Central memory CD8-positive, alpha-beta T cell (primary cell): Measurements from ENCODE around the gene SNTN.
"Not testable (repeated sequence)": the region's sequence is repeated elsewhere in the genome, so short reads cannot be mapped to it uniquely, and the experiment has no call there.

Source experiments
- ATAC-seq: fragments of 150-1000 bp; cut with Tn5 transposase; replicated peaks from 2 replicates; pipeline ENCODE4 v1.10.0; 2022; ENCODE audit warnings: mild to moderate bottlenecking, moderate FRiP score, moderate number of reproducible peaks; ENCODE audit not compliant: poor library complexity, severe bottlenecking; ENCODE audit errors: extremely low read depth
- DNase-seq, 2 donors: peaks; one replicate each; pipeline ENCODE4 v3.0.0; 2021; ENCODE audit warnings: low spot score in 2 of 2
- H3K27ac Mint-ChIP-seq: one replicate; pipeline ENCODE4 v1.8.0; 2022; ENCODE audit warnings: low read depth, mild to moderate bottlenecking, moderate library complexity, mixed read lengths
- H3K27me3 Mint-ChIP-seq: one replicate; pipeline ENCODE4 v1.8.0; 2022; ENCODE audit warnings: mixed read lengths
- H3K36me3 Mint-ChIP-seq: one replicate; pipeline ENCODE4 v1.8.0; 2022; ENCODE audit warnings: mild to moderate bottlenecking, moderate library complexity, mixed read lengths; ENCODE audit not compliant: insufficient read depth
- H3K4me1 Mint-ChIP-seq: one replicate; pipeline ENCODE4 v1.8.0; 2022; ENCODE audit warnings: mixed read lengths
- H3K4me3 Mint-ChIP-seq: one replicate; pipeline ENCODE4 v1.8.0; 2022; ENCODE audit warnings: mild to moderate bottlenecking, moderate library complexity, mixed read lengths
- H3K9me3 Mint-ChIP-seq: one replicate; pipeline ENCODE4 v1.8.0; 2022; ENCODE audit warnings: mixed read lengths

SNTN gene

DNA sequence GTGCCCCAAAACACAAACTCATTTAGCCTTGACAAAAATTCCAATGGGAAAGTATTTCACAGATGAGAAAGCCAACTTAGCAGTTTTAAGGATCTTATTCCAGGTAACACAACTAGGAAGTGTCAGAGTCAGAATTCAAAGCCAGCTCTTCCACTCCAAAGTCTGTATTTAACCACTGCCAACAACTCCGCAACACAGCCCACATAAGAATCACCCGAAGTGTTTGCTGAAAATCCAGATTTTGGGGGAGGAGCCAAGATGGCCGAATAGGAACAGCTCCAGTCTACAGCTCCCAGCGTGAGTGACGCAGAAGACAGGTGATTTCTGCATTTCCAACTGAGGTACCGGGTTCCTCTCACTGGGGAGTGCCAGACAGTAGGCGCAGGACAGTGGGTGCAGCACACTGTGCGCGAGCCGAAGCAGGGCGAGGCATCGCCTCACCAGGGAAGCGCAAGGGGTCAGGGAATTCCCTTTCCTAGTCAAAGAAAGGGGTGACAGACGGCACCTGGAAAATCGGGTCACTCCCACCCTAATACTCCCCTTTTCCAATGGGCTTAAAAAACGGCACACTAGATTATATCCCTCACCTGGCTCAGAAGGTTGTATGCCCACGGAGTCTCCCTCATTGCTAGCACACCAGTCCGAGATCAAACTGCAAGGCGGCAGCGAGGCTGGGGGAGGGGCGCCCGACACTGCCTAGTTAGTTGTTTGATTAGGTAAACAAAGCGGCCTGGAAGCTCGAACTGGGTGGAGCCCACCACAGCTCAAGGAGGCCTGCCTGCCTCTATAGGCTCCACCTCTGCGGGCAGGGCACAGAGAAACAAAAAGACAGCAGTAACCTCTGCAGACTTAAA lies 7.3 kb upstream of the SNTN start:
- H3K4me1 Mint-ChIP-seq, H3K27me3 Mint-ChIP-seq, DNase-seq, H3K9me3 Mint-ChIP-seq, ATAC-seq, H3K4me3 Mint-ChIP-seq, H3K36me3 Mint-ChIP-seq, H3K27ac Mint-ChIP-seq: not testable (repeated sequence)

DNA sequence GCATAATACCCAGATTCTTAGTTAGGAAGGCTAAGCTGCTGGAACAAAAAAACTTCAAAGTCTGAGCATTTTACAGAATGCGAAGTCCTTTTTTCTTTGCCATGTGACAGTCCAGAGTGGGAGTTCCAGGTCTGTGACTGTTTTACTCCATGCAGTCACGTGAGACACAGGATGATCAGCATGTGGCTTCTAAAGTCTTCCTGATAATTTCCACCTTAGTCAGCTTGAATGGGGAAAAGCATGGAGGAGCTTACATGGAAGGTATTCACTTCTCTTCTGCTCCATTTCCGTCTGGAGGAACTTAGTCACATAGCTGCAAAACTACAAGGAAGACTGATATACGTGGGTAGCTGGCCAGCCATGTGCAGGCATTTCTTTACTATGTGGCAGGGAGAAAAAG lies 1.7 kb downstream of the SNTN start:
- no peak overlapping the region for H3K27ac Mint-ChIP-seq
- no peaks in the 10 kb centered on the region for H3K9me3 Mint-ChIP-seq
- DNase-seq (no peak), ATAC-seq (no peak)
- no peaks in the 10 kb centered on the region for H3K4me1 Mint-ChIP-seq
- H3K36me3 Mint-ChIP-seq, result no peaks in the 10 kb centered on the region
- H3K4me3 Mint-ChIP-seq, result no peak overlapping the region
- no peaks in the 10 kb centered on the region for H3K27me3 Mint-ChIP-seq

DNA sequence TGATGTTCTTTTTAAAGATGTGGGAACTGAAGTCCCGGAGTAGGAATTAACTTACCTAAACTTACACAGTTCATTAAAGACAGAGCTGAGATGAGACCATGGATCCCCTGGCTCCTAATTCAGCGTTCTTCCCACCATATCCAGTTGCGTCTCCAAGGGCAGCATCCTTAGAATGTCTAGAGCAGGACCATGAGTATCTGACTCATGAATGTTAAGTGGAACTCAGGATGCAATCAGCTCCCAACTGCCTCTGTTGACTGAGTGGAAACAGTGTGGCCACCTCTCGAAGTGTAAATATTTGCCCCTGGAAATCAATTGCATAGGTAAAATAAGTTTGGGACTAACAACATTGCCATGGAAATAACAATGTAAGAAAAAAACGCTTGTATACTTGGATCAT lies 2.5 kb downstream of the SNTN start:
- H3K36me3 Mint-ChIP-seq, result no peaks in the 10 kb centered on the region
- H3K4me3 Mint-ChIP-seq, result no peak overlapping the region
- no peaks in the 10 kb centered on the region for H3K27me3 Mint-ChIP-seq
- no peaks in the 10 kb centered on the region for H3K4me1 Mint-ChIP-seq
- ATAC-seq (no peak), DNase-seq (no peak)
- no peaks in the 10 kb centered on the region for H3K9me3 Mint-ChIP-seq
- H3K27ac Mint-ChIP-seq, result no peak overlapping the region

DNA sequence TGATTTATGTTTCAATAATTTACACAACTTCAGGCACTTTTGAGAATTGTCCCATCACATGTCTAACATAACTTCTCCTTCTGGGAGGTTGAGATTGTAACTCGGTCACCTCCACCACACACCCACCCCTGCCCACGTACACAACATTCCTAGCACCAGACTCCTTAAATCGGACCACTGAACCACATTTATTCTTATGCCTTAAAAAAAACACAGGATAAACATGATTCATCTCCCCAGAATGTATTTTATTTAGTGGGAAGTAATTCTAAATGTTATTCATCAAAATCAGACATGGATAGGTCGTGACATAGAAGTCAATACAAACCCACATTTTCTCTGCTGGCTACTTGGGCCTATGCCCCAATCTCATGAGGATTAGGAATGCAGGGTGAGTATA lies 3.0 kb downstream of the SNTN start:
- Mint-ChIP-seq H3K4me1 (no peaks in the 10 kb centered on the region), H3K4me3 (no peak overlapping the region), H3K9me3 (no peaks in the 10 kb centered on the region), H3K27ac (no peak overlapping the region), H3K27me3 (no peaks in the 10 kb centered on the region), H3K36me3 (no peaks in the 10 kb centered on the region)
- ATAC-seq, result no peak
- no peak for DNase-seq

DNA sequence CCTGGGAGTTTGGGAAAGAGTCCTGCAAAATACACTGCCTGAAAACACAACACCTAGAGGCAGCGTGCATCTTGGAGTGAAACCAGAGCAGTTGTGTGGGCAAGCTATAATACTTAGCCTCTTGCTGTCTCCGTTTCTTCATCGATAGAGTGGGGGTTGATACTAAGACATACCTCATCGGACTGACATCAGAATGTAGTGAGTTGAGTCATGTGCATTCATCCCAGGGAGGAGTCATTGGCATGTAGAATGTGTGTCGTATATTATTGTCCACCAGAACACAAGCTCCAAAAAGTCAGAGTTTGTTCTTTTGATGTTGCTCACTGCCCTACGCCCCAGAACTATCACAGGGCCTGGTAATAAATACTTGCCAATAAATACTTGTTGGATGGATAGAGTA lies 4.3 kb downstream of the SNTN start:
- Mint-ChIP-seq H3K27ac (no peak overlapping the region), H3K9me3 (no peaks in the 10 kb centered on the region), H3K4me3 (no peak overlapping the region), H3K36me3 (no peaks in the 10 kb centered on the region), H3K4me1 (no peaks in the 10 kb centered on the region), H3K27me3 (no peaks in the 10 kb centered on the region)
- no peak for ATAC-seq
- no peak for DNase-seq

DNA sequence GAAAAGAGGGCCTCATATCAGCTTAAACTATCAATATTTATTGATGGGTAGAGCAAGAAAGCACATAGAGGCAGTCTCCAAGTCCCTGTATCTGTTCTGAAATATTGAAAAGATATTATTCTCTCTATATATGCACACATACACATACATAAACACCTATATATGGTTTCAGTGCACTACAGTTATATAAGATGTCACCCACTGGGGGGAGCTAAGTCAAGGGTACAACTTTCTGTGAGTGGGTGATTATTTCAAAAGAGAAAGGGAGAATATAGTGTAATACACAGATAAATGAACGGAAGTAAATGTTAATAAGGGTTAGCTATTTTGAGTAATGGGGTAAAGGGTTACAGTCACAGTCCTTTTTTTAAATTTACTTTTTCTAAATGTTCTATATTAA lies 8.8 kb downstream of the SNTN start:
- no peak for ATAC-seq

DNA sequence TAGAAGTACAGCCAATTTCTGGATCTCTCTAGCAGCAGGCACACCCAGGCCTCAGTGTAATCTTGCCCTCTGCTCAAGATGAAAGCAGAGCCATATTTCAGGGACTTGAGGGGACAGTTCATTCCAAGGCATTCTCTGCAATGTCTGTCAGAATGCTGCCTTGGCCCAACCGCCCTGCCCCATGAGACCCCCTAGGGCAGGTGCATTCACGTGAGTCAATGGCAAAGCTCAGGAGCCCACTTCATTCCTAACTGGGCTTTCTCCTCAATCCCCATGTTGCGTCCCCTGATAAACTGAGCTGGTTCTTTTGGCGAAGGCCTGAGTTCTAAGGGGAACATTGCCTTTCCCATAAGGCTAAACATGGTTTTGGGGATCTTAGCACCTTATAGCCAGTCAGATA lies 9.5 kb downstream of the SNTN start:
- Mint-ChIP-seq H3K27ac (no peak overlapping the region), H3K27me3 (no peaks in the 10 kb centered on the region), H3K36me3 (no peaks in the 10 kb centered on the region), H3K4me3 (no peak overlapping the region), H3K4me1 (no peaks in the 10 kb centered on the region), H3K9me3 (no peaks in the 10 kb centered on the region)
- DNase-seq (no peak), ATAC-seq (no peak)

More for the DNA sequence above, 8.8 kb downstream of the SNTN start:
- Mint-ChIP-seq H3K36me3 (no peaks in the 10 kb centered on the region), H3K27me3 (no peaks in the 10 kb centered on the region), H3K4me1 (no peaks in the 10 kb centered on the region), H3K4me3 (no peak overlapping the region), H3K27ac (no peak overlapping the region), H3K9me3 (no peaks in the 10 kb centered on the region)
- DNase-seq, result no peak

DNA sequence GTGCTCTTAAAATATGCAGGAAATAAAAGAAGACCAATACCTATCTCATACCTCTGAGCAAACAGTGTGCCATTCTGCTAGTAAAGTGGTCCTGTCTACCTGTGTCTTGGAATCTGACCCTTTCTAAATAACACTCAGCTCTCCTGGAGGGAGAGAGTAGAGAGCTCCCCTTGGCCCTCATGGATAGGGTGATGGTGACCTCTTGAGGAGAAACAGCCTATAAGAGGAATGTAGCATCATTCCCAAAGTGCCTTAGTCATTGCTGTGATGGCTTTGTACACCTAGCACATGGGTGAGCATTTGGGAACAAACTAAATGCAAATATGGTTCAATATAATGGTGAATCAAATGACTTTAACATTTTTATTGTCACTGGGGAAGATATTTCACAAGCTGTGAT lies 10.0 kb downstream of the SNTN start:
- DNase-seq (no peak), ATAC-seq (no peak)
- no peaks in the 10 kb centered on the region for H3K4me1 Mint-ChIP-seq
- H3K27me3 Mint-ChIP-seq, result no peaks in the 10 kb centered on the region
- no peaks in the 10 kb centered on the region for H3K36me3 Mint-ChIP-seq
- H3K9me3 Mint-ChIP-seq, result no peaks in the 10 kb centered on the region
- H3K4me3 Mint-ChIP-seq, result no peak overlapping the region
- H3K27ac Mint-ChIP-seq, result no peak overlapping the region

DNA sequence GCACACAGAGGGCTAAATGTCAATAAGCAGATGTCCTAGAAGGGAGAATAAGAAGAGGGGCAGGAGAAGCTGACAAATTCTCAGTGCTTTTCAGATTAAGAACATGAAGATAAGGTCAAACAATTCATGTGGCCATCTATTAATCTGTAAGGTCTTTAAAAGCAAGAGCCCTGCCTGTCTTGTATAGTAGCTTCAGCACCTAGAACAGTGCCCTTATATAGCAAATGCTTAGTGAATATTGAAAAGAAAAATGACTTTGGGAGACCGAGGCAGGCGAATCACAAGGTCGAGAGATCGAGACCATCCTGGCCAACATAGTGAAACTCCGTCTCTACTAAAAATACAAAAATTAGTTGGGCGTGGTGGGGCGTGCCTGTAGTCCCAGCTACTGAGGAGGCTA lies 18.1 kb downstream of the SNTN start:
- H3K36me3 Mint-ChIP-seq, result no peaks in the 10 kb centered on the region

DNA sequence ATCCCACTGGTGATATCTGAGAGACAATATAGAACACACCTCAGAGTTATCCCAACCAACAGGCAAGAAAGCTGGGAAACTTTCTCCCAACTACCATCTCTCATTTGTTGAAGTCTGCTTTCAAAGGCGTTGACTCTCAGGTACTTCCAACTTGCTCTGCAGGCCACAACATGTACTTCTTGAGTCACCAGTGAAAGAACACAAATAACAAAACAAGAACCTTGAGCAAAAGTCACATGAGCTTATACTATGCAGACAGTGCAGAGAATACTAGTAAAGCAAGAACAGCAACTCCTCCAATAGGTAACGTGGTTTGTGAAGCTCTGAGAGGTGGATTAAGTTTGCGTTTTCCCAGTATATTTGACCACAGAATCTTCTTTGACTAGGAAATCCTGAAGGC lies 20.6 kb downstream of the SNTN start:
- Mint-ChIP-seq H3K4me1 (no peaks in the 10 kb centered on the region), H3K36me3 (peaks cover 2% of the 10 kb centered on the region), H3K27me3 (peaks cover 8% of the 10 kb centered on the region), H3K27ac (no peak overlapping the region), H3K4me3 (no peak overlapping the region), H3K9me3 (peaks cover 9% of the 10 kb centered on the region)
- DNase-seq (no peak), ATAC-seq (no peak)

More for the DNA sequence above, 18.1 kb downstream of the SNTN start:
- H3K9me3 Mint-ChIP-seq, result peaks cover 6% of the 10 kb centered on the region
- DNase-seq (no peak), ATAC-seq (no peak)
- H3K27me3 Mint-ChIP-seq, result peaks cover 8% of the 10 kb centered on the region
- no peak overlapping the region for H3K4me3 Mint-ChIP-seq
- no peaks in the 10 kb centered on the region for H3K4me1 Mint-ChIP-seq
- no peak overlapping the region for H3K27ac Mint-ChIP-seq

DNA sequence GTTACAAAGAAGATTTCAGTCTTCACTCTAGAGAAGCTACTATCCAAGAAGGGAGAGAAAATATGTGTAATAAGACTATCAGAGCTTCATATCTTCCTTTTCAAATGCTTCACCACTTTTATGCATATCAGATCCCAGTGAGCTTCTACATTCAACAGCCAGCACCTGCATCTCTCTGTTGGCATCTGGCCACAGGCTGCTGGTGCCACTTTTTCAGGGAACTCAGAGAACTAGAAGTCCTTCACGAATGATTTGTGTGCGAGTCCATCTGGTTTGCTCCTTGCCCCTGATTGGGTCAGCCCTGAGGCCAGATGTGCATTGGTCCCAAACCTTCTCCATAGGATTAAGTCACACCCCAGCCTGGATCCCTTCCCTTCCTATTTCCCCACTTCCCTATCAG lies 22.1 kb downstream of the SNTN start:
- Mint-ChIP-seq H3K27ac (no peak overlapping the region), H3K4me1 (no peaks in the 10 kb centered on the region), H3K4me3 (no peak overlapping the region), H3K27me3 (peaks cover 8% of the 10 kb centered on the region), H3K9me3 (peaks cover 9% of the 10 kb centered on the region), H3K36me3 (peaks cover 2% of the 10 kb centered on the region)
- DNase-seq, result no peak
- no peak for ATAC-seq

DNA sequence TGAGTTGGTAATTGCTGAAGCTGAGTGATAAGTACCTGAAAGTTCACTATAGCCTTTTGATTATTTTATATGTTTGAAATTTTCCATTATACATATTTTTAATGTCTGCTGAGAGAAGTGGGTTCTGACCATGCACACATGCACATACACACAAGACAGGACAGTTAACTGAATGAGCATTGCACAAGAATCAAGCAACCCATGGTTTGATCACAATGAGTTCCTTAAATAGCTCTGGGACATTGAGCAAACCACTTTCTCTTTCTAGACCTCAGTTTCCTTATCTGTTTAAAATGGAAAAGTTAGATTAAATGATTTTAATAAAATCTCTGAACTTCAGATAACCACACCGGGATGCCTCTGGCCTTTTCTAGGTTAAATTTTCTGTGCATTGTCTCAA lies 26.7 kb downstream of the SNTN start:
- no peaks in the 10 kb centered on the region for H3K27me3 Mint-ChIP-seq
- H3K4me1 Mint-ChIP-seq, result no peaks in the 10 kb centered on the region
- H3K36me3 Mint-ChIP-seq, result peaks cover 2% of the 10 kb centered on the region
- DNase-seq (no peak), ATAC-seq (no peak)
- no peak overlapping the region for H3K27ac Mint-ChIP-seq
- peaks cover 6% of the 10 kb centered on the region for H3K9me3 Mint-ChIP-seq
- H3K4me3 Mint-ChIP-seq, result no peak overlapping the region

DNA sequence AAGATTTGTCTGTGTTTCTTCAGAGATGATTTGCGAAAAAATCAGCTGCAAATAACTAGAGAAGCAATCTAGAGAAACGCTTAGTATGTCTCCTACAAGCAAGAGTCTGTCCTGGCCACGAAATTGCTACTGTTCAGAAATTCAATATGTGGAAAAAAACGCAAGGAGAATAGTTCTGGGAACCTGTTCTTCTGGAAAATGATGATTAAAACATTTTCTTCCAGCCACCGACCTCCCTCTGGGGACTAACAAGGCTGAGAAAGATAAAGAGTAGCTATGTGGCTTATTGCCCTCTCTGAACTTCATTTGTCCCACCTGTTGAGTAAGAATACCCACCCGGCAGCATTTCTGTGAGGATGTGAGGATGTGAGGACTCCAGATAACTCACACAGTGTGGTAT lies 31.6 kb downstream of the SNTN start:
- Mint-ChIP-seq H3K27ac (no peak overlapping the region), H3K36me3 (no peaks in the 10 kb centered on the region), H3K27me3 (peaks cover 8% of the 10 kb centered on the region), H3K4me3 (no peak overlapping the region), H3K9me3 (no peaks in the 10 kb centered on the region), H3K4me1 (no peaks in the 10 kb centered on the region)
- no peak for DNase-seq
- no peak for ATAC-seq
